NCI-H345 (cell line): ENCODE measurements around the gene CEP76.
A peak's percentile ranks its signal among the peaks of the same experiment; 100 is the strongest.

Source experiments
- DNase-seq: peaks from one replicate; lab custom pipeline; 2025; lab: John Stamatoyannopoulos, UW

The CEP76 gene, protein sequence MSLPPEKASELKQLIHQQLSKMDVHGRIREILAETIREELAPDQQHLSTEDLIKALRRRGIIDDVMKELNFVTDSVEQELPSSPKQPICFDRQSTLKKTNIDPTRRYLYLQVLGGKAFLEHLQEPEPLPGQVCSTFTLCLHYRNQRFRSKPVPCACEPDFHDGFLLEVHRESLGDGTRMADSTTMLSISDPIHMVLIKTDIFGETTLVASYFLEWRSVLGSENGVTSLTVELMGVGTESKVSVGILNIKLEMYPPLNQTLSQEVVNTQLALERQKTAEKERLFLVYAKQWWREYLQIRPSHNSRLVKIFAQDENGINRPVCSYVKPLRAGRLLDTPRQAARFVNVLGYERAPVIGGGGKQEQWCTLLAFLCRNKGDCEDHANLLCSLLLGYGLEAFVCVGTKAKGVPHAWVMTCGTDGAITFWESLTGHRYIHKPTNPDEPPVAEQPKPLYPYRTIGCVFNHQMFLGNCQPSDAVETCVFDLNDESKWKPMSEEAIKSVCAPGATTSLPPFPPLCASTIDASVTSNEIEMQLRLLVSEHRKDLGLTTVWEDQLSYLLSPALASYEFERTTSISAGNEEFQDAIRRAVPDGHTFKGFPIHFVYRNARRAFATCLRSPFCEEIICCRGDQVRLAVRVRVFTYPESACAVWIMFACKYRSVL

DNA sequence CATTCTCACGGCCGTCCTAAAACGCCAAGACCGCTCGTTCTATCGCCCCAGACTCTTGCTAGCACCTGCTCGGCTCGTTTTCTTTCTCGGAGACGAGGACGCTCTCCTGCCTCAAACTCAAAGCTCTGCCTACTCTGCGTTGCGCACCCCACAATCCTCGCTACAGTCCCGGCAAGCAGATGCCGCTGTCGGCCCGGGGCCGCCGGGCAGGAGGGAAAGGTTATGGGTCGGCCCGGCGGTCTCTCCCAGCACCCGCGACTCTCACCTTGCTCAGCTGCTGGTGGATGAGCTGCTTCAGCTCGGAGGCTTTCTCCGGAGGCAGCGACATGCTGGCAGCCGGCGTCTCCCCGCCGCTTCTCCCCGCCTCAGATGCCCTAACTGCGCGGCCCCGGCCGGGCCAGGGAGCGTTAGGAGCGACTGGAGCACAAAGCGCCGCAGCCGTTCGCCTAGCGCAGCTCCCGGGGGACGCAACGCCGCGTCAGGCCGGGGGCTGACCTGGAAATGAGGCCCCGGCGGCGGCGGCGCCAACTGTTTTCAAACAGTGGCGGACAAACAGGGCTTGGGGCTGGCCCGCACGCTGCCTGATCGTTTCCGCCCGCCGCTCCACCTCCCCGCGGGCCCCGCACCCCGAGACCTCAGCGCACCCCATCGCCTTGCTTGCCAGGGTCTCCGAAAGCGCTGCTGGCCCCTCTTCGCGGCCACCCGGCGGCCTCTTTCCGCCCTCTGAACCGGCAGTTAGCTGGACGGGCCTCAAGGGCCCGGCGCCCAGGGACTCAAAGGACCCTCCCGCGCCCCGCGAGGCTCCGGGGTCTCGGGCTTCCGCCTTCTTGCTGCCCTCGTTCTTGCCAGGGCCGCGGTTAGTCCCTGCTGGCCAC is at the start of gene CEP76, which contains the start of gene PSMG2:
Gene CEP76 (minus strand): TSS at position 503 of the 875 bp plus-strand sequence. CDS start 175 bp downstream, at position 328.
Gene PSMG2 (plus strand): TSS at position 822 of the 875 bp plus-strand sequence. CDS start 66 bp downstream, outside the sequence.
- peak; percentile 79 for DNase-seq

DNA sequence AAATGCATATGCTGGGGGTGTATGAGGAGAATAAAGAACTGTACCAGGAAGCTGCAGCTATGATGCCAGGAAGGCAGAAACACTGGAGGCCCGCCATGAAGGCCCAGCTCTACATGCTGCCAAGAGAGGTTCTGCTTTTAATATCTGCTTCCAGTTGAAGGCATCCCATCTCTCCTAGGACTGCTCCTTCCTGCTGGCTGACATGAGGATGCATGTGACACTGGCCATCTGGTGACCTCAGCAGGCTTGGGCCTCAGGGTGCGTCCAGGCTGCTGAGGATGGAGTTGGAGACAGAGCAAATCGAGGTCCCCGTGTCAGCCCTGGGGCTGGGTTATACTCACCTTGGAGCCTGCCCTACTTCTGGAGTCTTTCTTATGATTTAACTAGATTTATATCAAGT is 49.4 kb upstream of the CEP76 start:
- no peak for DNase-seq

DNA sequence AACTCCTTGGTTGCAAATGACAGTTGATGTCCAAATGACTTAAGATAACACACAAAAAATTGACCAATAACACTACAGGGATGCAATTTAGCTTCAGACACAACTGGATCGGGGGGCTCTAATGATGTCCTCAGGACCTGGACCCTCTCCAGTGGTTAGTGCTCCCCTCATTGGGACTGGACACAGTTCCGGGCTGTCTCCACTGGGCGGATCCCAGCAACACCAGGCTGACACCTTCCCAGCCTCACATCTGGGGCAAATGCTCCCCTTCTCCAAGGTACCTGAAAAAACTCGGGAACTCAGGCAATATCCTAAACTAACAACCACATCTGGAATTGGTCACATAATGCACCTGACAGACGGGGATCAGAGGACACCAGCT is 49.0 kb upstream of the CEP76 start:
- no peak for DNase-seq

DNA sequence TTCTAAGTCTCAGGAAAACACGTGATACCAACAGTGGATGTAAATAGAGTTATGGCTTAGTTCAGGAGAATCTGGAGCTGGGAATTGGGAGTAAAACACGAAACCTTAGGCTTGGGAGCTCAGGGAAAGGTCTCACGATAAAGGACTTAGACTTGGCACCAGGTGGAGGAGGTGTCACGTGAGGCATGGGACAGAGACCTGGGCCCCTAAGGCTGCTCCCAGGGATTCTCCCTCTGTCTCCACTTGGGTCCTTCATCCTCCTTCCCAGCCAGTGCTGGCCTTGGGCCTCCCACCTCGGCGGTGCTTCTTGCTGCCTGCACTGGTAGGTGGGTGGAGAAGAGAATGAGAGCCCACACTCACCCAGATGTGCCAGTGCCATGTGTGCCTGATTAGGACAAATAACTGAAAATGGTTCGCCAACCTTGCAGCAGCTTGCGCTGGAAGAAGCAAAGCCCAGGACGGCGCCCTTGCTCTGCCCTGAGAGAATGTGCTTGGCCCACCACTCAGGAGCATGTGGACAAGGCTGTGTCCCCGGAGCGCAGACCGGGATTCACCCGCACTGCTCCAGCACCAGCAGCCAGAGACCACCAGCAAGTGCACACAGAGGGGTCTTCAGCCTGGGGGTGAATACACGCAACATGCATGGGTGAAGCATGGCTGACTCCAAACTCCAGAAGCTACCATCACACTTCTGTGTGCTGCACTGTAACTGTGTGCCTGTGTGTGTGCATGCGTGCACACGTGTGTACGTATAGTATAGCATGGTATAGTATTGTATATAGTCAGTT is 48.4 kb upstream of the CEP76 start:
- DNase-seq, result no peak

DNA sequence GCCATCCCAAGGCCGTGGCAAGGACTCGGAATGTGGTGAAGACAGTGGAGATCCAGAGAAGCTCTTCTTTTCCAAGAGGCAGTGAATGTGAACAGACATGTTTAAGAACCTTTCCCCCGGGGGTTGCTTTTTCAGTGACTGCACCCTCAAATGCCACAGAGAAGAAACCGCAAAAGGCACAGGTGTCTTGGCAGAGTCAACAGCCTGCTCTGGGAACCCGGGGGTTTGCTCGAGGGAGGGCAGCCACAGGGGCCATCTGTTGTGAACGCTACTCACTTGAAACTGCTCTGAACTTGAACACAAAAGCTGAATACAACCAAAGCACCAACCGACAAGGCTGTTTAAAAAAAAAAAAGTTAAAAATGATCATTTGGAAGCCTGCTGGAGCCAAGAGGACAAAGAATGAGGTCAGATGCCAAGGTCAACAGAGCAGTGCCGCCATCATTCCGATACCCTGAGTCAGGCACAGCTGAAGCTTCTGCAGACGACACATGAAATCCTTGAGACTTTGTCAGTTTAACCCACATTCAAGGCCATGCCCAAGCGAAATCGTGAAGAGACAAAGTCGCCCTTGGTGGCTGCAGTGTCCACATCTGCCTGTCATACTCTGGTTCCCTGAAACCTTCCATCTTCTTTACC is 47.7 kb upstream of the CEP76 start:
- no peak for DNase-seq

DNA sequence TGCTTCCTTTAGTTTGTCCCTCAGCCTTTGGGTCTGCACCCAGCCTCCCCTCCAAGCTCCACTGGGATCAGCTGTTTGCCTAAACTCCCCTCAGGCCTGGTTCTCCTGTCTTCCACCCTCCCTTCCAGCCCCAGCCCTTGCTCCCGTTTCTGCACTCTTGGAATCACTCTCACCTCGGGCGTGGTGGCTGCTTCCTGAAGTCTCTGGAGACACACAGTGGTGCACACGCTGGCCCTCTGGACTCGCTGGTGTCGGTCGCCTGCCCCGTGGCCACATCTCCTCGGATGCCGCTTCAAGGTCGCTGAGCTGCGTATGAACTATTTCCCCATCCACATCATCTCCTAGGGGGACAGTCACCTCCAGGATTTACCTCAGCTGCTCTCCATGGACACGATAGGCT is 46.6 kb upstream of the CEP76 start:
- no peak for DNase-seq

DNA sequence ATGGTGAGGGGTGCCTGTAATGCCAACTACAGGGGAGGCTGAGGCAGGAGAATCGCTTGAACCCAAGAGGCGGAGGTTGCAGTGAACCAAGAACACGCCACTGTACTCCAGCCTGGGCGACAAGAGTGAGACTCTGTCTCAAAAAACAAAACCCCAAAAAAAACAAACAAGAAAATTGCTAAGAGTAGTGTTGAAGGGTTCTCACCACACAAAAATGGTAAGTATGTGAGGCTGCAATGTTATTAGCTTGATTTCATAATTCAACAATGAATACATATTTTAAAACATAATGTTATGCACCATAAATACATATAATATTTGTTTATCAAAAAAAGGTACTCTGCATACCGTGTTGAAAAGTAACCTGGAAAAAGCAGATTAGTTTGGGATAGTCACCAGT is 46.1 kb upstream of the CEP76 start:
- no peak for DNase-seq

DNA sequence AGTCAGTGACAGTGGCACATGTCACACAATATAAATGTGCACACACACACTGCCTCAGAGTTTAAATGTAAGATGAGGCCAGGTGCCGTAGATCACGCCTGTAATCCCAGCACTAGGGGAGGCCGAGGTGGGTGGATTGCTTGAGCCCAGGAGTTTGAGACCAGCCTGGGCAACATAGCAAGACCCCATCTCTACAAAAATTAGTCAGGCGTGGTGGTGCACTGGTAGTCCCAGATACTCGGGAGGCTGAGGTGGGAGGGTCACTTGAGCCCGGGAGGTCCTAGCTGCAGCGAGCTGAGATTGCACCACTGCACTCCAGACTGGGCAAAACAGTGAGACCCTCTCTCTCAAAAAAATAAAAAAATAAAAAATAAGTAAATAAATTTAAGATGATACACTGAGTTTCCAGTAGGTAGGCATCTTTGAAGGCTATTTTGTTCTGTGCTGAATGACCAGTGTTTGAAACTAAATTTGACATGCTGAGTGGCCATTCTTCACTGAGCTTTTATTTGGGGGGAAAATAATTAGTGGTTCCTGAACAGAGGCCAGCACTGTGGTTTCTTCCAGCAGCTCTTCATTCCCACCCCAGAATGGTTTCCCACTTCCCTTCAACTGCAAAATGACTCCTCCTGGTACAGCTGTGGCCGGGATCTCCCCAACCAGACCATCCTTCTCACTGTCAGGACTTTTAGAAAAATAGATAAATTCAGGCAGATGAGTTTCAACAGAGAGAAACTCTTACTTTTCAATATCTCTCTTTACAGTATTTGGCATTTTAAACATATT is 45.2 kb upstream of the CEP76 start:
- no peak for DNase-seq

DNA sequence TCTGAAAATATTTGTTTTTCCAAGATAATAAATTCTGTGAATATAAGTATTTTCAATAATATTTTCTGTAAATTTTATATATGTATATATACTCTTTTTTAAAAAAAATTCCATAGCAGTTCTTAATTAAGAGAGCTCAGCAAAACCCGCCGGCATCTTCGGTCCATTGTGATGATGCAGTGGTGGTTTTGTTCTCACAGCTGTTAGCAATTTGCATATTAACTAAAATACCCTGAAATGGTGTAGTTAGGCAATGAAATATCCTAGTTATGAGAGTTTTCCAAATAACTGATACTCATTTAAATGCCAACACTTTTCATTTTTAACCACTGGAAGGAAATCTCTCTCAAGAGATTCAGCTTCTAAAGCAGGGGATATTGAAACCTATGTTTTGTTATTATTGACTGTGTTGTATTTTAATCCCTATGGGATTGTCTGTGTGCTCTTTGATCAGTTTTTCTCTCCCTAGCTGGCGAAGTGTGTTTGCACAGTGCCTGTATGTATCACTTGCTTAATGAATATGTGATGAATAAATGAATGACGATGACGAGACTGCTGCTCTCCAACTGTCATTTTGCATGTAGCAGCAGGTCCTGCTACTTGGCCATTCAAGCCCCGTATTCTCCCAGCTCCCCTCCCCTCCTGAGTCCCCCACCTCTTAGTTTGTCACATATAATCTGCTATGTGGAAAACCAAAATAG is 42.7 kb upstream of the CEP76 start:
- no peak for DNase-seq

DNA sequence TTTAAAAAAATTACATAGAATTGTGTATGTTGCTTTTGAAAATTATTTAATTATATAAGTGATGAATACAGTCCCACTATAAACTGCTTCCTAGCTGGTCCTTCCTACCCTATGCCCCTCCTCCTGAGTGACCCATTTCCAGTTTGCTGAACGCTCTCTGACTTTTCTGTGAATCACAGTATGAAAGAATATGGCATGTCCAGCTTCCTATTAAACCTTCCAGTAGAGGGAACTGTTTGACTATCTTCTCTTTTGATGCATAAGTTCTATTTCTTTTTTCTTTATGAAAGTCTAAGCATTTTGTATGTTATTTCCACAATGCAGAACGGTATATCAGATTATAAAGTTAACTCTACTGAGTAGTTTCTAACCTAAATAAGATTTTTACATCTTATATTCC is 41.6 kb upstream of the CEP76 start:
- DNase-seq, result peak; percentile 28

DNA sequence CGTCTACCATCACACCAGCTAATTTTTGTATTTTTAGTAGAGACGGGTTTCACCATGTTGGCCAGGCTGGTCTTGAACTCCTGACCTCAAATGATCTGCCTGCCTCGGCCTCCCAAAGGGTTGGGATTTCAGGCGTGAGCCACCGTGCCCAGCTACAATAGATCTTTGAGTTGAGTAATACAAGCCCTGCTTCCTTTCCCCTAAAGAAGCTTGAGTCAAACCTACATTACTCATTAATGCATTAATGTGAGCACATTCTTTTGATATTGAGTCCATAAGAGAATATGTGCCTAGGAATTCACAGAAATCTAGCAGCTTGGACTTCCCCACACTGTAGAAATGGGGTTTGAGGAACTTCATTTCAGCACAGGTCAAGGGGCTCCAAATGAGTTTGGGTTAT is 39.9 kb upstream of the CEP76 start:
- DNase-seq, result no peak

DNA sequence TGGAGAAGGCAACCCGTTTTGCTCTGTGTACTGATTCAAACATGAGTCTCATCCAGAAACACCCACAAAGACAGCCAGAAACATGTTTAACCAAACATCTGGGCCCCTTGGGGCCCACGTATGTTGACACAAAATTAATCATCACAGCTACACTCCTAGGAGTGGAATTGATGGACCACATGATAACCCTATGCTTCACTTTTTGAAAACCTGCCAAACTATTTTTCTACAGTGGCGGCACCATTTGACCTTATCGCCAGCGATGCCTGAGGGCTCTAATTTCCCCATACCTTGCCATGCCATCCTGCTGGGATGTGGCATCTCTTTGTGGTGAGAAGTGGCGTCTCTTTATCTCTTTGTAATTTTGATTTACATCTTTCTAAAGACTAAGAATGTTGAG is 38.8 kb upstream of the CEP76 start:
- peak; percentile 94 for DNase-seq

DNA sequence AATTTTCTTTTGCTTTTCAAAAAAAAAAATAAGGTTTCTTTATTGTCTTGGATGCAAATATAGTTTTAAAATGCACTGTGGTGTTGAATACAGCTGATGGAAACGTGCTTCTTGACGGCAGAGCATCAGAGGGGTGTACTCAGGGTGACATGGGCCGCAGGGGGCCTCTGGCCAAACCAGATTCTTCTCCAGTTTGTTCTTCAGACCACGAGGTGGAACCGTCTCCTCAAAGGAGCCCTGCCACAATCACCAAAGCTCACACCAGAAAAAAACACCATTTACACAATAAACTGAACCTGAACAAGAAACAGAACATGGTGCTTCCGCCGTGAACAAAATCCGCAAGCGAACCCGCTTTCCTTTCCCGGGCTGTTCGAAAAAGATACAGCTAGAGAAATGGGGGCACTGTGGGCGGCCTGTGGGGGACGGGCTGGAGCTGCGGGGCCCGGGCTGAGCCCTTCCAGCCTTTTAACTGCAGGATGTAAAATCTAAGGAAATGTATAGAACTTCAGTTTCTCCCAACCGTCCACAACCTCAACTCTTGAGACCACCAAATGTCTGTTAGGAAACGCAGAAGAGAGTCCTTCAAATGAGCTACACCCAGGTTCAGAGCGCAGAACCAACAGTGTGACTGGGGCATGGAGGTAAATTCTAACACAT is 34.9 kb upstream of the CEP76 start:
- no peak for DNase-seq

DNA sequence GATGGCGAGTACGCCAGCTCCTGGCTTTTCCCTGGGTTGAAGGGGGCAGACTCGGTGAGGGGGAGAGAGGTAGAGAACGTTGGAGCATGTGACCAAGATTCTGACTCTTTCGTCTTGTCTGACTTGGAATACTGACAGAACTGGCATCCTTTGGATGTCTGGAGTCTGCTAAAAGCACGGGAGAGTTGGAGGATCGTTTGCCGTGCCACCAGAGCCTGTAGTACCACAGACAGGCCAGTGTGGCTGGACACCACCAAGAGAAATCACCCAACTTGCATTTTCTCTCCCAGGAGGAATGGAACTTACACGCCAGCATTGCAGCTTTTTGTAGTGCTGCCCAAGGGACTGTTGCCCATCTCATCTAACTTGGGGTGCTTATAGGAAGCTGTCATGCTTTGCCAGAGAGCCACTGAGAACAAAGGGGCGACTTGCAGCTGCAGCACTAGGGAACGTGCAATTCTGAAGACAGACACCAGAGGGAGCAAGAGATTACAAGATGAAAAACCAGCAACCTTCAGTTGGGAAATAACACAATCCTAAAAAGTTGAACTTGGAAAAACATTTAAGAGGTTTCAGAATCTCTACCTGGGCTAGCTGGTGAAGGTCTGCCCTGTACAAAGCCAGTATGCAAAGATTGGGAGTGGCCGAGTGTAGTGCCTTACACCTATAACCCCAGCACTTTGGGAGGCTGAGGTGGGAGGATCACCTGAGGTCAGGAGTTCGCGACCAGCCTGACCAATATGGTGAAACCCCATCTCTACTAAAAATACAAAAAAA is 24.4 kb upstream of the CEP76 start:
- peak; percentile 59 for DNase-seq

DNA sequence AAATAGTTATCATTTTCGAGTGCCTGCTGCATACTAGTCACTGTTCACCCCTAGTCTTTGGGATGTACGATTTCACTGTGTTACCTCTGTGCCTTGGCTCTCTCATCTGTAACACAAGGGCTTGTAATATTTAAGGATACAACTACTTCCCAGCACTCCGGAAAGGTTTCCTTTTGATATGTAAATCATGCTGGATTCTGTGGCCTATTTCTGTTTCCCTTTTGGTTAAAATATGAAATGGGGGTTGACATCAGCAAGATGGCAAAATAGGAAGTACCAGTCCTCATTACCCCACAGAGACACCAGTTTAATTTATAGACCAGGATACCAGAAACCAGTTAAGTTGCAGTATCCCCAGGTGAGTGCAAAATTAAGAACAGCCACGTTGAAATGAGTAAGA is 23.8 kb upstream of the CEP76 start:
- no peak for DNase-seq

DNA sequence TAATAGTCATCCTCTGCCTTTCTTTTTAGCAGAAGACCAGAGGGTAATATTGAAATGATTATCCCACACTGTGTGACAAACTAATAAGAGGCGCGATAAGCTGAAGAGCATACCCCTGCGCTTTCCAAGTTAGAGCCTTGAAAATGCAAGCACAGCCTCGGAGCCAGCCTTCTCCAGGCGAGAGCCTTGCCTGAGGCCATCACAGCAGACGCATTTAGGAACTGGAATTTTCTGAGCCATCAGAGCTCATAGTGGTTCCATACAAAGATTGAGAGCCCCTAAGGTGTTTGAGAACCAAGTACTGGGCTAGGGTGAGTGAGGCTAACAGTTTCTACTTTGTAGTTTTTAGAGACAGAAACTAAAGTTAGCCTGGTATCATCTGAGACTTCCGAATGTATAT is 20.2 kb upstream of the CEP76 start:
- DNase-seq, result no peak

DNA sequence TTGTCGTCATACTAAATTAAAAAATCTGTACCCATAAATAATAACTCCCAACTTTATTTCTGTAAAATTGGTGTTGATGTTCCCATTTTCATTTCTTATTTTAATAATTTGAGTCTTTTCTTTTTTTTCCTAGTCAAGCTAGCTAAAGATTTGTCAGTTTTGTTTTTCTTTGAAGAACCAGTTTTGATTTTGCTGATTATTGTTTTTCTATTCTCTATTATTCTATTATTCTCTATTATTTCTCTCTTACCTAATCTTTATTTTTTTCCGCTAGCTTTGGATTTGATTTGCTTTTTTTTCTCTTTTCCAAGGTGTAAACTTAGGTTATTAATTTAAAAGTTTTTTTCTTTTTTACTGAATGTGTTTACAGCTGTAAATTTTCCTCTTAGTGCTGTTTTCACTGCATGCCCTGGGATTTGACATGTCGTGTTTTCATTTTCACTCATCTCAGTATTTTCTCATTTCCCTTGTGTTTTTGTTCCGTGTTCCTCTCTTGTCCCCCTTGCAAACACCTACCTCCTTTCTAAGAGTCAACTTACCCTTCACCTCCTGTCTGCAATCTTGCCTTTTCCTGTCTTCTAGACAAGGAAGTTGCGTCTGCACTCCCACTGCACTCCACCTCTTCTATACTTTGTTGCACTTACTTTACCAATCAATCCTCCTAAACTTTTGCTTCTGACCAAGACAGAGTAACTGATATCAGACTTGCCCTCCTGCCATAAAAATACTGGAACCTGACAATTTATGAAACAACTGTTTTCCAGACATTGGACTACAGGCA is 19.2 kb upstream of the CEP76 start:
- no peak for DNase-seq

DNA sequence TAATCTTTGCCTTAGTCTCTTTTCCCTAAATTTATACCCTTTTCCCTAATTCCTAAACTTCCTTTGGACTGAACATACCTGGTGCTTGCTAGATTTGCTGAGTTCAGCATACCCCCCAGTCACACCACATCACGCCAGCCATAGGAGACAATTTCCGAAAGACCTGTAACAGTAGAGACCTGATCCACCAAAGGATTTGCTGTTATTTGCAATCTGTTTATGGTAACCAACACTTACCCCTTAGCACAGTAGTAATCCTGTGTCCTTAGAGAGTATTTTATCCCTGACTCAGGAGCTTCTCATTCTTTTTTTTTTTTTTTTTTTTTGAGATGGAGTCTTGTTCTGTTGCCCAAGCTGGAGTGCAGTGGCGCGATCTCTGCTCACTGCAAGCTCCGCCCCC is 8.9 kb upstream of the CEP76 start:
- no peak for DNase-seq
